A673 (cell line): ENCODE results near the gene CASP1. TPM values are rescaled to one million over a fixed set of nuclear protein-coding genes. Genes with fewer than 3 reads are reported as not detected.

Experiments
- total RNA-seq: library from RNA; stranded (reverse); gene quantifications from 2 replicates; pipeline ENCODE4 v1.2.3, GENCODE V29; 2021

Gene CASP1
- total RNA-seq, 1 experiment from 2014 or later = 9.3 TPM

Other genes starting within 250 kb of the CASP1 start
- not detected in 2 replicates for gene CASP12, start 136.7 kb downstream of the CASP1 start, total RNA-seq
- gene CASP4, start 66.6 kb downstream of the CASP1 start, total RNA-seq = 71.3 and 92.7 TPM in 2 replicates
- gene CASP5, start 12.0 kb downstream of the CASP1 start, total RNA-seq = not detected in 2 replicates
- gene CARD16, start 10.2 kb upstream of the CASP1 start, total RNA-seq = 5.3 and 8.0 TPM in 2 replicates
- not detected in 2 replicates for gene CARD18, start 104.6 kb upstream of the CASP1 start, total RNA-seq